Measurements from ENCODE around the gene LY9. TPM values are rescaled to one million over a fixed set of nuclear protein-coding genes. Genes with fewer than 3 reads are reported as not detected.

Gene LY9
- total RNA-seq, 1 experiment from 2014 or later = not detected

- ATAC-seq (peak; percentile 57), DNase-seq (peak; percentile 53)
- H3K79me2 ChIP-seq (ENCODE audit: low read length) = no peaks in the 10 kb centered on the region
- intact Hi-C loops (cut with micrococcal nuclease) = loop anchor here (2.0 kb wide), 1 partner anchor 51 kb away; no protein-coding TSS in a partner anchor
- no peak overlapping the region for H3K4me2 ChIP-seq (ENCODE audit: low read length)
- H3K36me3 ChIP-seq (ENCODE audit: low read depth, low read length) = no peaks in the 10 kb centered on the region
- no peaks in the 10 kb centered on the region for H3K9me3 ChIP-seq (ENCODE audit: low read length)
- H3K9me2 ChIP-seq (replicated peaks; ENCODE audit: low read length) = no peaks in the 10 kb centered on the region
- no peaks in the 10 kb centered on the region for H4K20me1 ChIP-seq (ENCODE audit: low read length)
- no peak overlapping the region for H3K27ac ChIP-seq (ENCODE audit: low read length)
- no peak overlapping the region for H3K4me3 ChIP-seq (ENCODE audit: low read length)
- no TSS peak for BruUV-seq (replicated peaks)
- TF ChIP-seq EZH2 (IDR thresholded peaks at IDR 0.05; ENCODE audit: low read length, unreplicated experiment) = no peak
- TF ChIP-seq, protein P1, sequence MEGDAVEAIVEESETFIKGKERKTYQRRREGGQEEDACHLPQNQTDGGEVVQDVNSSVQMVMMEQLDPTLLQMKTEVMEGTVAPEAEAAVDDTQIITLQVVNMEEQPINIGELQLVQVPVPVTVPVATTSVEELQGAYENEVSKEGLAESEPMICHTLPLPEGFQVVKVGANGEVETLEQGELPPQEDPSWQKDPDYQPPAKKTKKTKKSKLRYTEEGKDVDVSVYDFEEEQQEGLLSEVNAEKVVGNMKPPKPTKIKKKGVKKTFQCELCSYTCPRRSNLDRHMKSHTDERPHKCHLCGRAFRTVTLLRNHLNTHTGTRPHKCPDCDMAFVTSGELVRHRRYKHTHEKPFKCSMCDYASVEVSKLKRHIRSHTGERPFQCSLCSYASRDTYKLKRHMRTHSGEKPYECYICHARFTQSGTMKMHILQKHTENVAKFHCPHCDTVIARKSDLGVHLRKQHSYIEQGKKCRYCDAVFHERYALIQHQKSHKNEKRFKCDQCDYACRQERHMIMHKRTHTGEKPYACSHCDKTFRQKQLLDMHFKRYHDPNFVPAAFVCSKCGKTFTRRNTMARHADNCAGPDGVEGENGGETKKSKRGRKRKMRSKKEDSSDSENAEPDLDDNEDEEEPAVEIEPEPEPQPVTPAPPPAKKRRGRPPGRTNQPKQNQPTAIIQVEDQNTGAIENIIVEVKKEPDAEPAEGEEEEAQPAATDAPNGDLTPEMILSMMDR (conservative IDR thresholded peaks at IDR 0.05; ENCODE audit: low read depth, low read length) = peak; percentile 79
- no peak for TF ChIP-seq EZH2phosphoT487 (IDR thresholded peaks at IDR 0.05; ENCODE audit: borderline replicate concordance, low read length)
- no peaks in the 10 kb centered on the region for H3K27me3 ChIP-seq (ENCODE audit: low read length)
- no peak overlapping the region for H3K9ac ChIP-seq (ENCODE audit: low read length)
- CTCF ChIA-PET = interaction anchor here (1.1 kb wide), 1 partner anchor 172 kb away, joined by 3 read pairs; no protein-coding TSS in a partner anchor
- no peaks in the 10 kb centered on the region for H3F3A ChIP-seq (ENCODE audit: low read length, unreplicated experiment)
- no peak overlapping the region for H2AFZ ChIP-seq (ENCODE audit: low read length)
- POLR2A ChIA-PET (ENCODE audit: unreplicated experiment) = no interaction called here
- H3K4me1 ChIP-seq (ENCODE audit: insufficient read depth, low read length) = peaks cover 24% of the 10 kb centered on the region
Observed at GRCh38 chr1:160779626-160780397, 16.2 kb upstream of the LY9 start.

DNA sequence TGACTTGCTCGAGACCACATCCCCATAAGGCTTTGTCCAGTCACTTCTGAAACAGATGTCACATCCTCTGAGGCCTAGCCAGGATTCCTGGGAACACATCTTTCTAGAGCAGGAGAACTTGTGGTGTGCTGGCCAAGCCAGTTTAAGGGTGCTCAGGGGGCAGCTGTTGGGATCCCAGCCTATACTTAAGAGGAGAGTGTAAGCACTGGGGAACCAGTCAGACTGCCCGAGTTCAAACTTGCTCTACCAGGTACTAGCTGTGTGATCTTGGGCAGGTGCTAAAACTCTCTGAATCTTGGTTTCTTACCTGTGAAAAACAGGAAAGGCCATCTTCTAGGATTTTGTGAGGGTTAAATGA is 15.6 kb upstream of the LY9 start:
- H4K20me1 ChIP-seq (ENCODE audit: low read length) = no peaks in the 10 kb centered on the region
- H3K4me1 ChIP-seq (ENCODE audit: insufficient read depth, low read length) = peaks cover 19% of the 10 kb centered on the region
- ChIA-PET CTCF (interaction anchor here (1.1 kb wide), 1 partner anchor 172 kb away, joined by 3 read pairs; no protein-coding TSS in a partner anchor), POLR2A (ENCODE audit: unreplicated experiment) (no interaction called here)
- no peak; the same call in 1 of the 2 replicates for ATAC-seq
- no peak overlapping the region for H3K27ac ChIP-seq (ENCODE audit: low read length)
- H2AFZ ChIP-seq (ENCODE audit: low read length) = no peak overlapping the region
- H3K9me2 ChIP-seq (replicated peaks; ENCODE audit: low read length) = no peaks in the 10 kb centered on the region
- no peaks in the 10 kb centered on the region for H3K79me2 ChIP-seq (ENCODE audit: low read length)
- no peak overlapping the region for H3K9ac ChIP-seq (ENCODE audit: low read length)
- intact Hi-C loops (cut with micrococcal nuclease) = loop anchor here (2.0 kb wide), 1 partner anchor 50 kb away; no protein-coding TSS in a partner anchor
- no peaks in the 10 kb centered on the region for H3K9me3 ChIP-seq (ENCODE audit: low read length)
- no peak overlapping the region for H3K4me2 ChIP-seq (ENCODE audit: low read length)
- no peaks in the 10 kb centered on the region for H3F3A ChIP-seq (ENCODE audit: low read length, unreplicated experiment)
- no peaks in the 10 kb centered on the region for H3K36me3 ChIP-seq (ENCODE audit: low read depth, low read length)
- TF ChIP-seq EZH2 (IDR thresholded peaks at IDR 0.05; ENCODE audit: low read length, unreplicated experiment) (no peak), EZH2phosphoT487 (IDR thresholded peaks at IDR 0.05; ENCODE audit: borderline replicate concordance, low read length) (no peak)
- TF ChIP-seq, protein P1 (conservative IDR thresholded peaks at IDR 0.05; ENCODE audit: low read depth, low read length) = no peak
- no peak for DNase-seq
- H3K27me3 ChIP-seq (ENCODE audit: low read length) = no peaks in the 10 kb centered on the region
- H3K4me3 ChIP-seq (ENCODE audit: low read length) = no peak overlapping the region
- BruUV-seq (replicated peaks) = no TSS peak
